SU-DHL-6 (cell line): Measurements from ENCODE around the gene GNAQ.

ENCODE experiments used
- CTCF ChIP-seq: fragments of 200-600 bp; sonication (generic); IDR thresholded peaks from one replicate; pipeline ENCODE4 v1.5.1; 2017; ENCODE audit warnings: antibody characterized with exemption, mild to moderate bottlenecking, low read length, moderate library complexity; ENCODE audit not compliant: insufficient read depth, poor library complexity, severe bottlenecking
- EZH2phosphoT487 ChIP-seq: fragments of 200-600 bp; sonication (generic), shearing (Covaris generic); conservative IDR thresholded peaks from 2 replicates; pipeline ENCODE4 v1.6.1; 2018; ENCODE audit warnings: mild to moderate bottlenecking, antibody characterized with exemption, low read length, moderate library complexity, mixed read lengths

- TF ChIP-seq CTCF, result no peak
- no peak for TF ChIP-seq EZH2phosphoT487
These were observed 248.1 kb downstream of the GNAQ start for GRCh38 chr9:77783518-77783917.
